SK-N-SH (cell line): ENCODE results near the gene ANO3.

ENCODE experiments used
- RAD21 ChIP-seq: IDR thresholded peaks from 2 replicates; pipeline ENCODE4 v1.6.1; 2012; ENCODE audit warnings: mild to moderate bottlenecking, low read length
- TF ChIP-seq, protein P1 (sequence below): fragments of 200-600 bp; sonication (generic); IDR thresholded peaks from 2 replicates; pipeline ENCODE4 v1.6.1; 2017; ENCODE audit warnings: antibody characterized with exemption, mild to moderate bottlenecking, moderate library complexity

DNA sequence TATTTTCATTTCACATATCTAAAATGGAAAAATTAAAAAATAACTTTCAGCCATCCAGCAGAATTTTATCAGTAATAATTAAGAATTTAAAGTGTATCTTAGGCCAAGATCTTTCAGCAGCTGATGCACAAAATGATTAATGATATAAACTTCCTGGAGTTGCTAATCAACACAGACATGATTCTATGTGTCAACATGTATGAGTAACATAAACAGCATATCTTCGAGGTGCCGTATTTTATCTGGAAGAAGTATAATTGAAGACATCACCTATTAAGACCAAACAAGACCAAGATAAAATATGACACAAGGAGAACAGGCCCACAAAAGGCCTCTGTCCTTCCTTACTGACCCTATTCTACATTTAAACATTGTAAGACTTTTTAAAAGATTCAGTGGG lies 344.7 kb downstream of the ANO3 start:
- TF ChIP-seq, protein P1, sequence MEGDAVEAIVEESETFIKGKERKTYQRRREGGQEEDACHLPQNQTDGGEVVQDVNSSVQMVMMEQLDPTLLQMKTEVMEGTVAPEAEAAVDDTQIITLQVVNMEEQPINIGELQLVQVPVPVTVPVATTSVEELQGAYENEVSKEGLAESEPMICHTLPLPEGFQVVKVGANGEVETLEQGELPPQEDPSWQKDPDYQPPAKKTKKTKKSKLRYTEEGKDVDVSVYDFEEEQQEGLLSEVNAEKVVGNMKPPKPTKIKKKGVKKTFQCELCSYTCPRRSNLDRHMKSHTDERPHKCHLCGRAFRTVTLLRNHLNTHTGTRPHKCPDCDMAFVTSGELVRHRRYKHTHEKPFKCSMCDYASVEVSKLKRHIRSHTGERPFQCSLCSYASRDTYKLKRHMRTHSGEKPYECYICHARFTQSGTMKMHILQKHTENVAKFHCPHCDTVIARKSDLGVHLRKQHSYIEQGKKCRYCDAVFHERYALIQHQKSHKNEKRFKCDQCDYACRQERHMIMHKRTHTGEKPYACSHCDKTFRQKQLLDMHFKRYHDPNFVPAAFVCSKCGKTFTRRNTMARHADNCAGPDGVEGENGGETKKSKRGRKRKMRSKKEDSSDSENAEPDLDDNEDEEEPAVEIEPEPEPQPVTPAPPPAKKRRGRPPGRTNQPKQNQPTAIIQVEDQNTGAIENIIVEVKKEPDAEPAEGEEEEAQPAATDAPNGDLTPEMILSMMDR, result no peak
- no peak for TF ChIP-seq RAD21
